HG03457 (cell line): ENCODE data around the gene DIPK1C.

Source experiments
- ATAC-seq: cut with Tn5 transposase; IDR thresholded peaks from one replicate; pipeline ENCODE4 v1.9.1; 2021; ENCODE audit warnings: moderate number of reproducible peaks; ENCODE audit not compliant: unreplicated experiment

Gene DIPK1C

GRCh38 chr18:74422541-74422940 is 34.6 kb downstream of the DIPK1C start:
- no peak for ATAC-seq

- no peak for ATAC-seq
Observed at GRCh38 chr18:74420926-74421325, 36.2 kb downstream of the DIPK1C start.

DNA sequence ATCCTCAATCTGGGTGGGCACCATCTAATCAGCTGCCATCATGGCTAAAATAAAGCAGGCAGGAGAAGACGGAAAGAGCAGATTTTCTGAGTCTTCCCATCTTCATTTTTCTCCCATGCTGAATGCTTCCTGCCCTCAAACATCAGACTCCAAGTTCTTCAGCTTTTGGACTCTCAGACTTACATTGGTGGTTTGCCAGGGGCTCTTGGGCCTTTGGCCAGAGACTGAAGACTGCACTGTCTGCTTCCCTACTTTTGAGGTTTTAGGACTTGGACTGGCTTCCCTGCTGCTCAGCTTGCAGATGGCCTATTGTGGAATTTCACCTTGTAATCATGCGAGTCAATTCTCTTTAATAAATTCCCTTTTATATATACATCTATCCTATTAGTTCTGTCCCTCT is 36.6 kb downstream of the DIPK1C start:
- no peak for ATAC-seq

DNA sequence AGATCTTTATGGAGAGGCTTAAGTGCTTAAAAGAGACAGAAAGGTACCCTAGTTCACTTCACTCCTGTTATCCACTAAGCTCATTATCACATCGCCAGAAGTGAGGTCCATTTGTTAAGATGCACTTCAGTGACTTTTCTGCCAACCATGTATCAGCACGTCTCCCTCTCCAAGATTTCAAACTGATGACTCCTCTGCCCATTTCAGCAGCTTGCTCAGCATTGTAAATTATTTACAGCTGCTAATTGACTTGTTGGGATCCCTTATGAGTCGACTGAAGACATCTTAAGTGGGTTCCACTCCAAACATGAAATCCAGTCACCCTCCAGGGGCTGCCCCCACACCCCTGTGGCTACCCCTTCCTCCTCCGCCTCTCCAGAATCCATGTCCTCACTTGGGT is 37.3 kb downstream of the DIPK1C start:
- no peak for ATAC-seq

DNA sequence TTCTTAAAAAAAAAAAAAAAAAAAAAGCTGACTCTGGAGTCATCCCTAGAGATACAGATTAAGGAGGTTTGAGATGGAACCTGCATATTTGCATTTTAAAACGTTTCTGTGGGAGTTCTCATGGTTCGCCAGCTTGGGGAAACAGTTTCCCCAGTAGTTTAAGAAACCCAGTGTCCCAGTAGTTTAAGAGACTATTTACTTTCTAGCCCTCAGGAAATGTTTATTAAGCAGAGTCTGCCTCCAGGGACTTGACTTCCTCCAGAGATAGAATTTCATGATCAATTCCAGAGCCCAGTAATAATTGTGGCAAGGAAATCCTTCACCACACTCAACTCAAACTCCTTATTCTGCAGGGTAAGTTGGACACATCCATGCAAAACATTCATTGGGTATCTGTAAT is 39.1 kb downstream of the DIPK1C start:
- ATAC-seq: no peak

DNA sequence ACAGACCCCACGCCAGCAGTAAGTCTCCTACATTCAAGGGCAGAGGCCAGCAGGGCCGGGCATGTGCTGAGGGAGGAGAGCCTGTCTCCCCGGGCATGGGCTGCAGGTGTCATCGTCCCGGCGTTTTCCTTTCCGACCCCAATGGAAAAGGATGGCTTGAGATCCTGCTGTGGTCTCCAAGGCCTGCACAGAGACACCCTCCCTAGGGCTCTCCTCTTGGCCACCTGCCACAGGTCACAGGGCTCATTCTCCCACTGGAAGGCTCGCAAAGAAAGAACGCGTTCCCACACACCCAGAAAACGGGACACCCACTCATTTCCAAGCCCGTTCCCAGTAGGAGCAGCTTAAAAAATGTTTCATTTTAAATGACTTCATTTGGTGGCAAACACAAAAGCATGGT is 41.0 kb downstream of the DIPK1C start:
- ATAC-seq: no peak

GRCh38 chr18:74414953-74415515 is 42.1 kb downstream of the DIPK1C start:
- no peak for ATAC-seq

DNA sequence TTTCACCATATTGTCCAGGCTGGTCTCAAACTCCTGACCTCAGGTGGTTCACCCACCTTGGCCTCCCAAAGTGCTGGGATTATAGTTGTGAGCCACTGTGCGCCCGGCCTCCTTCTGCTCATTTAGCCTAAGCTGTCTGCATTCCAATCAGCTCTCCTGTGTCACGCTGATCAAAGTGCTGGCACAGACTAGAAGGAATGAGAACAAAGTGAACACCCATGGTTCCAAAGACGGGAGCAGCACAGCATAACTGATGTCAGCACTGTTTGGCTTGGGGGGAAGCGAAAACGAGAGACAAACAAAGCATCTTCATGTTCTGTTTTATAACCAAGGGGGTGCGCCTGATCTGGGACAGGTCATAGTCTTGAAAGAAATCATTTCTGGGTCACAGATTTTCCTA is 43.3 kb downstream of the DIPK1C start:
- ATAC-seq: no peak

DNA sequence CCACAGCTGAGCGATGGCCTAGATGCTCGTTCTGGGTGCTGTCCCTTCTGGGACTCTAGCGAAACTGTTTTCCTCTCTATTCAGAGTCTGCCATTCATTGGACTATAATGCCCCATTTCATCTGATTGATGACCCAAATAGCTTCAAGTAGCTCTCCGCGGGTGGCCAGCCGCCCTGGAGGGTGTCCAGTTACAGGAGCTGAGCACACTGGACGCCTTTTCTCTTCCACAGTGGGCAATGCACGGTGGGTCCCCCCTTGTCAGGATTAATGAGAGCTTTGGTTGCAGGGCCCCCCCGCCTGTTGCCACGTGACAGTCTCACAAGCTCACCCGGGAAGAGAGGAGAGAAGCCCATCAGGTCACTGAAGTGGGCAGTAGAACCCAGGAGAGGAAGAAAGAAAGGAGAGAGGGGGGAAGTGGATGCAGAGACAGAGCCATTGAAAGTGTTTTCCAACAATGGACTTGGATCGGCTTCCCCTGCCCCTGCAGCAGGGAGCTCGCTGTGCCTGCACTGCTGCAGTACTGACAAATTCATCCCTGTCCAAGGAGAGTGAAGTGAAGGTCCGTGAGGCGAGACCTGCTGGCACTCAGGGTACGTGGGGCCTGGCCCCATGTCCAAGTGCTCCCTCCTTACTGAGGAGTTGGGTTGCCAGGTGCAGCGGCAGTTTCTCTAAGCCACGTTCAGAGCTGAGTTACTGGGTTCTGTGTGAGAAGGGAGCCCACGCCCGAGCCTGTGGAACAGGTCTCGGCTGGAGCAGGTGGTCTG is 44.8 kb downstream of the DIPK1C start:
- no peak for ATAC-seq

DNA sequence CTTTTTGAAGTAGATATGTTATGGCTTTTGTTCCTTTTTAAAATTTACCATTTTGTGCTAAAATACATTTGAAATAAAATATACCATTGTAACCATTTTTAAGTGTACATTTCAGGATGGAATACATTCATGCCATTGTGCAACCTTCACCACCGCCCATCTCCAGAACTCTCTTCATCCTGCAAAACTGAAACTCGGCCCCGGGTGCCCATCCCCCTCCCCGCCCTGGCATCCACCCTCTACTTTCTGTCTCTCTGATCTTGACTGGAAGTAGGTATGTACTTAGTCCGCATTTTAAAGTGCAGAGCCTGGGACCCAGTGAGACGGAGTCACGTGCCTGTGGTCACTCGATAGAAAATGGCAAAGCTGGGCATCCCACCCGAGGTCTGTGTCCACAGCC is 45.6 kb downstream of the DIPK1C start:
- ATAC-seq: no peak

GRCh38 chr18:74410441-74410992 is 46.6 kb downstream of the DIPK1C start:
- ATAC-seq: no peak

GRCh38 chr18:74407888-74408287 is 49.2 kb downstream of the DIPK1C start:
- no peak for ATAC-seq

- ATAC-seq: no peak
Observed at GRCh38 chr18:74402806-74403433, 54.2 kb downstream of the DIPK1C start.

- ATAC-seq: no peak
Observed at GRCh38 chr18:74400813-74401212, 56.3 kb downstream of the DIPK1C start.

DNA sequence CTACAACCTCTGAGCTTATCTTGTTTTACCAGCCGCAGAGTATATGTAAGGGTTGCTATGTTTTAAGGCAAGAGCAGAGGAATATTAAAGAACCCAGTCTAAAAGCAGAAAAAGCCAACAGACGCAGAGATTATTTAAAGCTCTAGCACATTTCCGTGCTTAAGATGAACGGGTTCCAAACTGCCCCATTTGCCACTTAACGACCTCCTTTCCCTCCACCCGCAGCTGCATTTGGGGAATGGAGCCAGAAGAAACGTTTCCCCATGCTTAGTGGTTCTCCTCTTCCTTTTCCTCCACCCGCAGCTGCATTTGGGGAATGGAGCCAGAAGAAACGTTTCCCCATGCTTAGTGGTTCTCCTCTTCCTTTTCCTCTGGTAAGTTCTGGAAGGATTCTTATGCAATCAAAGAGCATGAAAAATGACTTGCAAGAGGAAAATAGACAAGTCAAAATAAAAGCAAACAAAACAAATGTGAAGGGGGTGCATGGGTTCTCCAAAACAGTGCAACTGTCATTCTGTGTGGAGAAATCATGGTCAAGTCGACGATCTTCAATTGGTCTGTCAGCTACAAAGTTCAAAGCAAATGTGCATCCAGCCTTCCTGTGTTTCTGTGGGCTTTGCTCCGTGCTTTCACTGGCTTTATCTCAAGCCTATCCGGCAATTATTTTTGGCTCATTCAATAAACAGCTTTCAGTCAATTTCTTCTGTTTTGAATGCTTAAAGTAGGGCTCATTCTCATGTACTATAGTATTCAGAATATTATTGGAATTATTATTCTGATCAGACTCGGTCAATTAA is 57.8 kb downstream of the DIPK1C start:
- no peak for ATAC-seq

GRCh38 chr18:74397572-74397971 is 59.5 kb downstream of the DIPK1C start:
- ATAC-seq: no peak

GRCh38 chr18:74396171-74397169 is 60.6 kb downstream of the DIPK1C start:
- no peak for ATAC-seq

DNA sequence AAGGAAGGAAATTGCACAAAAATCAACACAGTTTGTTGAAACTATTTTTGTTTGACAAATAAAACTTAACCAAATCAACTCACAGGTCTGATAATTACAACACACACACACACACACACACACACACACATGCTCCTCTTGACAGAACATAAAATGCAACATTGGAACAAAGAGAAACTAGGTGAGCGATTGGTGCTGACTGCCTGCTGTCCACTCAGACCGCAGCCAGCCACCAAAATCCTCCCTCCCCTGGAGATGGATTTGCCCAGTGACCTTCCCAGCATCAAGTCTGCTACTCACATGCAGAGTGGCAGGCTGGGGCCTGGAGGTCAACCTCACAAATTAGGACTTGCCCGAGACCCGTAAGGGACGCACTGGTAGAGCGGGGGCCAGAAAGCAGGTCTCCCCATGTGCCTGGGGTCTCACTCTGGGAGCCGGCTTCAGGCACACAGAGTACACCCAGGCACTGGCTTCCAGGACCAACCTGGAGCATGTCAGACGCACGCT is 61.4 kb downstream of the DIPK1C start:
- no peak for ATAC-seq

- no peak for ATAC-seq
Observed at GRCh38 chr18:74395006-74395405, 62.1 kb downstream of the DIPK1C start.

- no peak for ATAC-seq
Observed at GRCh38 chr18:74392323-74392722, 64.8 kb downstream of the DIPK1C start.
